Measurements from ENCODE around the gene TENM4.

TENM4 gene

GRCh38 chr11:78741741-78742140 lies 699.1 kb downstream of the TENM4 start:
- ATAC-seq (no peak), DNase-seq (no peak)

- DNase-seq = no peak
- ATAC-seq = no peak
Measured at GRCh38 chr11:78740199-78741071, 700.4 kb downstream of the TENM4 start.

GRCh38 chr11:78737891-78738290 lies 702.9 kb downstream of the TENM4 start:
- no peak for ATAC-seq
- DNase-seq = no peak

- no peak for ATAC-seq
- no peak for DNase-seq
Measured at GRCh38 chr11:78737301-78737700, 703.5 kb downstream of the TENM4 start.

GRCh38 chr11:78735711-78736110 lies 705.1 kb downstream of the TENM4 start:
- ATAC-seq (no peak), DNase-seq (no peak)

GRCh38 chr11:78733031-78733430 lies 707.8 kb downstream of the TENM4 start:
- DNase-seq = no peak
- no peak for ATAC-seq

- ATAC-seq (no peak), DNase-seq (no peak)
Measured at GRCh38 chr11:78732246-78732645, 708.6 kb downstream of the TENM4 start.

GRCh38 chr11:78731027-78731426 lies 709.8 kb downstream of the TENM4 start:
- DNase-seq (no peak), ATAC-seq (no peak)

- ATAC-seq (no peak), DNase-seq (no peak)
Measured at GRCh38 chr11:78730267-78730824, 710.5 kb downstream of the TENM4 start.

- DNase-seq (no peak), ATAC-seq (no peak)
Measured at GRCh38 chr11:78727816-78728215, 713.0 kb downstream of the TENM4 start.

- DNase-seq (no peak), ATAC-seq (no peak)
Measured at GRCh38 chr11:78725200-78725599, 715.6 kb downstream of the TENM4 start.

GRCh38 chr11:78722786-78723185 lies 718.0 kb downstream of the TENM4 start:
- no peak for DNase-seq
- no peak for ATAC-seq

GRCh38 chr11:78720281-78720989 lies 720.4 kb downstream of the TENM4 start:
- no peak for ATAC-seq
- DNase-seq = no peak

GRCh38 chr11:78717041-78717440 lies 723.8 kb downstream of the TENM4 start:
- DNase-seq = no peak
- ATAC-seq = no peak

GRCh38 chr11:78715639-78716311 lies 725.1 kb downstream of the TENM4 start:
- ATAC-seq (peak; percentile 79), DNase-seq (peak; percentile 67)

- ATAC-seq (no peak), DNase-seq (no peak)
Measured at GRCh38 chr11:78714539-78714938, 726.3 kb downstream of the TENM4 start.

- DNase-seq = no peak
- no peak for ATAC-seq
Measured at GRCh38 chr11:78711735-78712134, 729.1 kb downstream of the TENM4 start.

GRCh38 chr11:78710417-78710816 lies 730.4 kb downstream of the TENM4 start:
- ATAC-seq (no peak), DNase-seq (no peak)

- ATAC-seq (no peak), DNase-seq (no peak)
Measured at GRCh38 chr11:78708388-78708787, 732.4 kb downstream of the TENM4 start.

GRCh38 chr11:78706551-78706950 lies 734.3 kb downstream of the TENM4 start:
- ATAC-seq = no peak
- no peak for DNase-seq

GRCh38 chr11:78704811-78705210 lies 736.0 kb downstream of the TENM4 start:
- DNase-seq (no peak), ATAC-seq (no peak)

- DNase-seq = no peak
- no peak for ATAC-seq
Measured at GRCh38 chr11:78699609-78700135, 741.2 kb downstream of the TENM4 start.
